DOHH2 (cell line): Measurements from ENCODE around the gene FBXO2.

Experiments
- H3F3A ChIP-seq: fragments of 200-600 bp; sonication (generic), shearing (Covaris generic); 2 replicates; pipeline ENCODE4 v1.6.0; 2016; ENCODE audit warnings: antibody characterized with exemption, mild to moderate bottlenecking; ENCODE audit not compliant: control insufficient read depth, insufficient read depth
- H3K27ac ChIP-seq: fragments of 200-600 bp; sonication (generic); 2 replicates; pipeline ENCODE4 v1.5.1; 2014; ENCODE audit warnings: low read depth, mild to moderate bottlenecking, low read length, moderate library complexity
- H3K27me3 ChIP-seq: fragments of 200-600 bp; sonication (generic); 2 replicates; pipeline ENCODE4 v1.6.1; 2014; ENCODE audit warnings: mild to moderate bottlenecking, low read length, mixed read lengths; ENCODE audit not compliant: control insufficient read depth
- H3K36me3 ChIP-seq: fragments of 200-600 bp; sonication (generic); 2 replicates; pipeline ENCODE4 v1.6.1; 2014; ENCODE audit warnings: mild to moderate bottlenecking, low read length, moderate library complexity, mixed read lengths; ENCODE audit not compliant: control insufficient read depth
- H3K4me1 ChIP-seq: fragments of 200-600 bp; sonication (generic); 2 replicates; pipeline ENCODE4 v1.6.1; 2014; ENCODE audit warnings: mild to moderate bottlenecking, low read length, mixed read lengths; ENCODE audit not compliant: control insufficient read depth
- H3K4me2 ChIP-seq: fragments of 200-600 bp; sonication (generic); 2 replicates; pipeline ENCODE4 v1.6.0; 2014; ENCODE audit warnings: mild to moderate bottlenecking, low read length, moderate library complexity
- H3K4me3 ChIP-seq: fragments of 200-600 bp; sonication (generic); 2 replicates; pipeline ENCODE4 v1.5.1; 2014; ENCODE audit warnings: mild to moderate bottlenecking, low read length, mixed read lengths
- H3K79me2 ChIP-seq: fragments of 200-600 bp; sonication (generic); 2 replicates; pipeline ENCODE4 v1.6.1; 2014; ENCODE audit warnings: mild to moderate bottlenecking, low read length, mixed read lengths; ENCODE audit not compliant: control insufficient read depth
- H3K9me2 ChIP-seq: fragments of 200-600 bp; sonication (generic); replicated peaks from 2 replicates; pipeline ENCODE4 v1.6.1; 2014; ENCODE audit warnings: mild to moderate bottlenecking, low read length, mixed read lengths; ENCODE audit not compliant: control insufficient read depth
- H3K9me3 ChIP-seq: fragments of 200-600 bp; sonication (generic); 2 replicates; pipeline ENCODE4 v1.6.1; 2014; ENCODE audit warnings: antibody characterized with exemption, low read length, mixed read lengths; ENCODE audit not compliant: control insufficient read depth, insufficient read depth
- H4K20me1 ChIP-seq: fragments of 200-600 bp; sonication (generic); 2 replicates; pipeline ENCODE4 v1.6.0; 2014; ENCODE audit warnings: low read depth, mild to moderate bottlenecking, antibody characterized with exemption, low read length, moderate library complexity; ENCODE audit not compliant: control insufficient read depth, insufficient read depth
- EZH2phosphoT487 ChIP-seq: fragments of 200-600 bp; sonication (generic); IDR thresholded peaks from 2 replicates; pipeline ENCODE4 v1.6.1; 2017; ENCODE audit warnings: borderline replicate concordance, mild to moderate bottlenecking, antibody characterized with exemption, low read length, moderate library complexity, mixed read lengths
- TF ChIP-seq, protein P1 (sequence below): fragments of 200-600 bp; sonication (generic); IDR thresholded peaks from one replicate; pipeline ENCODE4 v1.5.1; 2014; ENCODE audit warnings: antibody characterized with exemption, mild to moderate bottlenecking, low read depth, low read length; ENCODE audit not compliant: poor library complexity, severe bottlenecking

The FBXO2 gene

DNA sequence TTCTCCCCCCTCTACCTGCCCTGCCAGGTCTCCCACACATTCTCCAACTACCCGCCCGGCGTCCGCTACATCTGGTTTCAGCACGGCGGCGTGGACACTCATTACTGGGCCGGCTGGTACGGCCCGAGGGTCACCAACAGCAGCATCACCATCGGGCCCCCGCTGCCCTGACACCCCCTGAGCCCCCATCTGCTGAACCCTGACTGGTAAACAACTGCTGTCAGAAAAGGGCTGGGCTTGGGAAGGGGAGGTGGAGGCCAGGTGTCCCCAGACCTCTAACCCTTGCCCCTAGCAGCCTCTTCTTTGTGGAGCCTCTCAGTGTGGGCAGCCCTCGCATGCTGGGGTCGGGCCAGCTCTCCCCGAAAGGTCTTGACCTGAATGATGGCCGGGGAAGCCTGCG lies 6.9 kb upstream of the FBXO2 start:
- Histone ChIP-seq H3F3A (peaks cover 4% of the 10 kb centered on the region; the same call in 1 of the 2 replicates), H3K4me2 (no peak overlapping the region), H3K4me1 (peaks cover 8% of the 10 kb centered on the region), H3K27me3 (peaks cover 4% of the 10 kb centered on the region), H3K9me2 (no peaks in the 10 kb centered on the region), H3K27ac (no peak overlapping the region), H3K4me3 (no peak overlapping the region), H4K20me1 (no peaks in the 10 kb centered on the region), H3K36me3 (no peaks in the 10 kb centered on the region; the same call in 1 of the 2 replicates), H3K9me3 (no peaks in the 10 kb centered on the region), H3K79me2 (no peaks in the 10 kb centered on the region)
- TF ChIP-seq, protein P1, sequence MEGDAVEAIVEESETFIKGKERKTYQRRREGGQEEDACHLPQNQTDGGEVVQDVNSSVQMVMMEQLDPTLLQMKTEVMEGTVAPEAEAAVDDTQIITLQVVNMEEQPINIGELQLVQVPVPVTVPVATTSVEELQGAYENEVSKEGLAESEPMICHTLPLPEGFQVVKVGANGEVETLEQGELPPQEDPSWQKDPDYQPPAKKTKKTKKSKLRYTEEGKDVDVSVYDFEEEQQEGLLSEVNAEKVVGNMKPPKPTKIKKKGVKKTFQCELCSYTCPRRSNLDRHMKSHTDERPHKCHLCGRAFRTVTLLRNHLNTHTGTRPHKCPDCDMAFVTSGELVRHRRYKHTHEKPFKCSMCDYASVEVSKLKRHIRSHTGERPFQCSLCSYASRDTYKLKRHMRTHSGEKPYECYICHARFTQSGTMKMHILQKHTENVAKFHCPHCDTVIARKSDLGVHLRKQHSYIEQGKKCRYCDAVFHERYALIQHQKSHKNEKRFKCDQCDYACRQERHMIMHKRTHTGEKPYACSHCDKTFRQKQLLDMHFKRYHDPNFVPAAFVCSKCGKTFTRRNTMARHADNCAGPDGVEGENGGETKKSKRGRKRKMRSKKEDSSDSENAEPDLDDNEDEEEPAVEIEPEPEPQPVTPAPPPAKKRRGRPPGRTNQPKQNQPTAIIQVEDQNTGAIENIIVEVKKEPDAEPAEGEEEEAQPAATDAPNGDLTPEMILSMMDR: no peak
- no peak for TF ChIP-seq EZH2phosphoT487

DNA sequence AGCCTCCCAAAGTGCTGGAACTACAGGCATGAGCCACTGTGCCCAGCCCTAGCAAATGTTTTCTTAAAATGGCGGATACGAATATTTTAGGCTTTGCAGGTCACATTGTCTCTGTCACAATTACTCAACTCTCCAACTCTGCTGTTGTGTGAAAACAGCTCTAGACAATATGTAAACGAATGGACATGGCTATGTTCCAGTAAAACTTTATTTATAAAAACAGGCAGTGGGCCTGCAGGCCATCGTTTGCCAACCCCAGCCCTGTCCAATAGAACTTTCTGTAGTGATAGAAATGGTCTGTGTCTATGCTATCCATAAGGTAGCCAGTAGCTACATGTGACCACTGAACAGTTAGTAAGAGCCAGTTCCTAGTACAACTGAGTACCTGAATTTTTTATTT lies 5.5 kb upstream of the FBXO2 start:
- Histone ChIP-seq H4K20me1 (no peaks in the 10 kb centered on the region), H3K4me3 (no peak overlapping the region), H3K27ac (no peak overlapping the region), H3K9me3 (no peaks in the 10 kb centered on the region), H3F3A (peaks cover 4% of the 10 kb centered on the region; the same call in 1 of the 2 replicates), H3K36me3 (no peaks in the 10 kb centered on the region; the same call in 1 of the 2 replicates), H3K27me3 (peaks cover 4% of the 10 kb centered on the region), H3K9me2 (no peaks in the 10 kb centered on the region), H3K4me2 (no peak overlapping the region), H3K4me1 (peaks cover 14% of the 10 kb centered on the region), H3K79me2 (no peaks in the 10 kb centered on the region)
- TF ChIP-seq, protein P1: no peak
- TF ChIP-seq EZH2phosphoT487: no peak

DNA sequence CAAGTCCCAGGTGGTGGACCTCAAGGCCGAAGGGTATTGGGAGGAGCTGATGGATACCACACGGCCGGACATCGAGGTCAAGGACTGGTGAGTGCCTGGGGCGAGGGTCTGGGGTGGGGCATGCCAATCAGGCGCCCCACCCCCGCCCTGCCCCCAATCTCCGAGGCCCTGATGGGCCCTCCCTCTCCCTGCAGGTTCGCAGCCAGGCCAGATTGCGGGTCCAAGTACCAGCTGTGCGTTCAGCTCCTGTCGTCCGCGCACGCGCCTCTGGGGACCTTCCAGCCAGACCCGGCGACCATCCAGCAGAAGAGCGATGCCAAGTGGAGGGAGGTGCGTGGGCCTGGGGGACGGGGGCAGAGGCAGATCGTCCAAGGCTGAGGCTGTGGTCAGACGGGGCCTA lies 4.3 kb upstream of the FBXO2 start:
- Histone ChIP-seq H3K9me2 (no peaks in the 10 kb centered on the region), H3F3A (peaks cover 4% of the 10 kb centered on the region; the same call in 1 of the 2 replicates), H3K27ac (no peak overlapping the region), H3K36me3 (no peaks in the 10 kb centered on the region; the same call in 1 of the 2 replicates), H4K20me1 (no peaks in the 10 kb centered on the region), H3K4me2 (no peak overlapping the region), H3K9me3 (no peaks in the 10 kb centered on the region), H3K4me1 (peaks cover 13% of the 10 kb centered on the region), H3K4me3 (no peak overlapping the region), H3K79me2 (no peaks in the 10 kb centered on the region), H3K27me3 (peaks cover 7% of the 10 kb centered on the region)
- TF ChIP-seq EZH2phosphoT487: no peak
- TF ChIP-seq, protein P1: no peak
